ENCODE measurements around the gene FHAD1.

Gene FHAD1

DNA sequence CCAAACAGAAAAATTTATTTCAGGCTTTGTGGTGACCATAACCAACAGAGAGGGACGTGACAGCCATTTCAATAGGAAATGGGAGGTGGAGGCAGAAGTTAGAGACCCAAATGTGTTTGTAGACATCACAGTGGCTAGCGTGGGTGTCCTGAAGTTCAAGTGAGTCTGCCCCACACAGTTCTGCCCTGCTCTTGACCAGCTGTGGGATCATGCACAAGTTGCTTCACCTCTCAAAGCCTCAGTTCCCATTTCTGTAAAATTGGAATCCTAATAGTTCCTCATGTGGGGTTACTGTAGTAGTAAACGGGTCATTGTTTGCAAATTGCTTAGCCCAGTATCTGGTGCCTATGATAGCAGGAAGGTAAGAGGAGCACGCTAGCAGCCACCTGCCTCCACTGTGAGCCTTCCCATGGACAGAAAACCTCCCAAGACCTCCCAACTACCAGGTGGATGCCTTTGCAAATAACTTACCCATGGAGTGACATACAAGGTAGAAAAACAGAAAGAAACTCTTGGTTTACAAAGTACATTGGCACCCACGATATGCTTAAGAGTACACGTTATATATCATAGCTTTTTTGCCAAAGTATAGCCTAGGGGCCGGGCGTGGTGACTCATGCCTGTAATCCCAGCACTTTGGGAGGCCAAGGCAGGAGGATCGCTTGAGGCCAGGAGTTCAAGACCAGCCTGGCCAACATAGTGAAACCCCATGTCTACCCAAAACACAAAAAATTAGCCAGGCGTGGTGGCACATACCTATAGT lies 29.1 kb downstream of the FHAD1 start:
- H3K4me1 ChIP-seq (ENCODE audit: control insufficient read depth, insufficient read depth, low read length), result no peaks in the 10 kb centered on the region
- no peak overlapping the region for H3K4me3 ChIP-seq (ENCODE audit: insufficient read depth, low read depth, low read length)
- no peaks in the 10 kb centered on the region for H3K27me3 ChIP-seq (ENCODE audit: control insufficient read depth, insufficient read depth, low read length, poor library complexity, severe bottlenecking)
- WGBS, 2 experiments, result 92 to 93% methylated on average over 10 of the region's 10 CpGs
- no peaks in the 10 kb centered on the region for H3K36me3 ChIP-seq (ENCODE audit: control insufficient read depth, insufficient read depth, low read length)
- no peak overlapping the region for H3K27ac ChIP-seq (ENCODE audit: insufficient read depth, low read depth, low read length, poor library complexity, severe bottlenecking)
- H3K9me3 ChIP-seq (ENCODE audit: control insufficient read depth, low read length), result no peaks in the 10 kb centered on the region

- no peaks in the 10 kb centered on the region for H3K9me3 ChIP-seq (ENCODE audit: control insufficient read depth, low read length)
- 93 to 95% methylated on average over 11 of the region's 11 CpGs for WGBS, 2 experiments
Observed at GRCh38 chr1:15276691-15277446, 29.8 kb downstream of the FHAD1 start.

DNA sequence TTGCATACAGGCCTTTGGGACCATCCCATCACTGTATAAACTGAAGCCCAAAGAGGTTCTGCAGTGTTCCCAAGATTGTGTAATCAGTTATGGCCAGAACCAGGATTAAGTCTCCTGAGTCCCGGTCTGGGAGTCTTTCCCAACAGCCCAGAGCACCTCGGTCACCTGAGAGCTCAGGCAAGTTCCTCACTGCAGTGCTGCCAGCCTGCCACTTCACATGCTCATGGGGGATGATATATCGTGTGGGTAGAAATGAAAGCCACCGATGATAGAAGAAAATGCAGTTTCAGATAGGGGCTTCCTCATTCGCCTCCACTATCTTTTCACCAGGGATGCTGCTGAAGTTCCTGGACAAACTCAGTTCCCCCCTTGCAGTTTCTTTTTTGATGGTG lies 30.4 kb downstream of the FHAD1 start:
- H3K9me3 ChIP-seq (ENCODE audit: control insufficient read depth, low read length), result no peaks in the 10 kb centered on the region
- no peaks in the 10 kb centered on the region for H3K27me3 ChIP-seq (ENCODE audit: control insufficient read depth, insufficient read depth, low read length, poor library complexity, severe bottlenecking)
- H3K4me3 ChIP-seq (ENCODE audit: insufficient read depth, low read depth, low read length), result no peak overlapping the region
- 95 to 97% methylated on average over 5 of the region's 5 CpGs for WGBS, 2 experiments
- H3K36me3 ChIP-seq (ENCODE audit: control insufficient read depth, insufficient read depth, low read length), result no peaks in the 10 kb centered on the region
- H3K27ac ChIP-seq (ENCODE audit: insufficient read depth, low read depth, low read length, poor library complexity, severe bottlenecking), result no peak overlapping the region
- no peaks in the 10 kb centered on the region for H3K4me1 ChIP-seq (ENCODE audit: control insufficient read depth, insufficient read depth, low read length)

More at GRCh38 chr1:15276691-15277446, 29.8 kb downstream of the FHAD1 start:
- Histone ChIP-seq H3K4me1 (ENCODE audit: control insufficient read depth, insufficient read depth, low read length) (no peaks in the 10 kb centered on the region), H3K36me3 (ENCODE audit: control insufficient read depth, insufficient read depth, low read length) (no peaks in the 10 kb centered on the region), H3K27ac (ENCODE audit: insufficient read depth, low read depth, low read length, poor library complexity, severe bottlenecking) (no peak overlapping the region), H3K27me3 (ENCODE audit: control insufficient read depth, insufficient read depth, low read length, poor library complexity, severe bottlenecking) (no peaks in the 10 kb centered on the region), H3K4me3 (ENCODE audit: insufficient read depth, low read depth, low read length) (no peak overlapping the region)

DNA sequence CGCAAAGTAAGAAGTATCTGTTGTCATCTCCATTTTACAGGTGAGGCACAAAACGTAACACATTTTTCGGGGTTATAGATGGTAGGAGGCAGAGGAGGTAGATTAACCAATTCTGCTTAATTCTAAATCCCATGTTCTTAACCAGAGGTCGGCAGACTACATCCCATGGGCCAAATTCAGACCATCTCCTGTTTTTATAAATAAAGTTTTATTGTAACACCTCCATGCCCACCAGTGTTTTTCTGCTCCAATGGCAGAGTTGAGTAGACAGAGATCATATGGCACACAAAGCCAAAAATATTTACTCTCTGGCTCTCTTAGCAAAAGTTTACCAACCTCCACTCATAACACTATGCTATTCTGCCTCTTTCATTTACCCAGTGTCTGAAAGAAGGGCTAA lies 30.9 kb downstream of the FHAD1 start:
- Histone ChIP-seq H3K4me3 (ENCODE audit: insufficient read depth, low read depth, low read length) (no peak overlapping the region), H3K4me1 (ENCODE audit: control insufficient read depth, insufficient read depth, low read length) (no peaks in the 10 kb centered on the region), H3K9me3 (ENCODE audit: control insufficient read depth, low read length) (no peaks in the 10 kb centered on the region), H3K27ac (ENCODE audit: insufficient read depth, low read depth, low read length, poor library complexity, severe bottlenecking) (no peak overlapping the region), H3K36me3 (ENCODE audit: control insufficient read depth, insufficient read depth, low read length) (no peaks in the 10 kb centered on the region), H3K27me3 (ENCODE audit: control insufficient read depth, insufficient read depth, low read length, poor library complexity, severe bottlenecking) (no peaks in the 10 kb centered on the region)
- WGBS, 2 experiments, result 96 to 100% methylated on average over 3 to 4 of the region's 4 CpGs

DNA sequence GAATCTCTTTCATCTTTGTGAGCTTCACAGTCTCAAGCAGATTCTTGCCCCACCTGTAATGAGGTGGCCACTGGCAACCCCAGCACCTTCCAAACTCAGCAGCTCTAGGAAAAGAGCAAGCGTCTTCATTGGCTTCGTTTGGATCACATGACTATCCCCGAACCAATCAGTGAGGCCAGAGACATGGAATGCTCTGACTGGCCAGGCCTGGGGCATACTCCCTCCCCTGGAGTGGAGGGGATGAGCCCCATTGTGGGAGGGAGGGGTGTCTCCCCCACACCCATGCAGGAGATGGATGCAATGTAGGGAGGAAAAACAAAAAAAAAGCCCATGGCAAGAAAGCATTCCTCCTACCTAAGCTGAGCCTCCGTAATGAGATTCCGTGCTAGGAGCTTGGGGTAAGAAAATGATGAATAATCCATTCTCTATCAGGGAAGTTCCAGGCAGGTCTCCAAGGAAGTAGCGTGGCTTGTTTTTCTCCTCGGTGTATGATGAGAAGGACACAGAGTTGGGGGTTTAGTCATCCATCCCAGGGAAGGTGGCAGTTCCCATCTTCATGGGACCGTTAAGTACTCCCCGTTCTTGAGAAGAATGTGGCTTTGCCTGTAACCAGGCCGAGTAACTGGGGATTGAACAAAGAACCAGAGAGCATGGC lies 32.7 kb downstream of the FHAD1 start:
- WGBS, 2 experiments, result 93 to 94% methylated on average over 10 of the region's 10 CpGs
- H3K27me3 ChIP-seq (ENCODE audit: control insufficient read depth, insufficient read depth, low read length, poor library complexity, severe bottlenecking), result no peaks in the 10 kb centered on the region
- no peak overlapping the region for H3K4me3 ChIP-seq (ENCODE audit: insufficient read depth, low read depth, low read length)
- no peaks in the 10 kb centered on the region for H3K9me3 ChIP-seq (ENCODE audit: control insufficient read depth, low read length)
- H3K36me3 ChIP-seq (ENCODE audit: control insufficient read depth, insufficient read depth, low read length), result no peaks in the 10 kb centered on the region
- no peaks in the 10 kb centered on the region for H3K4me1 ChIP-seq (ENCODE audit: control insufficient read depth, insufficient read depth, low read length)
- H3K27ac ChIP-seq (ENCODE audit: insufficient read depth, low read depth, low read length, poor library complexity, severe bottlenecking), result no peak overlapping the region

GRCh38 chr1:15280416-15280815 lies 33.4 kb downstream of the FHAD1 start:
- Histone ChIP-seq H3K9me3 (ENCODE audit: control insufficient read depth, low read length) (no peaks in the 10 kb centered on the region), H3K36me3 (ENCODE audit: control insufficient read depth, insufficient read depth, low read length) (no peaks in the 10 kb centered on the region), H3K4me3 (ENCODE audit: insufficient read depth, low read depth, low read length) (no peak overlapping the region), H3K4me1 (ENCODE audit: control insufficient read depth, insufficient read depth, low read length) (no peaks in the 10 kb centered on the region), H3K27ac (ENCODE audit: insufficient read depth, low read depth, low read length, poor library complexity, severe bottlenecking) (no peak overlapping the region), H3K27me3 (ENCODE audit: control insufficient read depth, insufficient read depth, low read length, poor library complexity, severe bottlenecking) (no peaks in the 10 kb centered on the region)
- 92% methylated on average over 10 of the region's 10 CpGs for WGBS, 2 experiments

DNA sequence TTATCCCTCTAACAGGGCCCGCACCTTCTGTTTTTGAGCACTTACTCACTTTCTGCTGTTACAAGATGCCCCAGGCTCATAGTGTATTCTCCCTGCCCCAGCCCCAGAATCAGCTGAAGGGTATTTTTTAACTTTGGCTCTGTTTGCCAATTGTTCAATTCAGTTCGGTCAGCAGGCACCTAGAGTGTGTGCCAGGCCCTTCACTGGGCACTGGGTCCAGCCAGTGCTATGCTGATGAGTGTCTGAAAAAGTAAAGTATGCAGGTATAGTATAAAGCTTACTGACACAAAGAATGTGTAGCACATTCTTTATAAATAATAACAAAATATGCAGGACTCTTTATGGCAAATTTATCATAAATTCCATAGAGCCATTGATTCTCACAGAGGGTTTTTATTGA lies 35.0 kb downstream of the FHAD1 start:
- Histone ChIP-seq H3K27me3 (ENCODE audit: control insufficient read depth, insufficient read depth, low read length, poor library complexity, severe bottlenecking) (no peaks in the 10 kb centered on the region), H3K4me3 (ENCODE audit: insufficient read depth, low read depth, low read length) (no peak overlapping the region), H3K27ac (ENCODE audit: insufficient read depth, low read depth, low read length, poor library complexity, severe bottlenecking) (no peak overlapping the region), H3K4me1 (ENCODE audit: control insufficient read depth, insufficient read depth, low read length) (no peaks in the 10 kb centered on the region), H3K36me3 (ENCODE audit: control insufficient read depth, insufficient read depth, low read length) (no peaks in the 10 kb centered on the region), H3K9me3 (ENCODE audit: control insufficient read depth, low read length) (no peaks in the 10 kb centered on the region)
- 94 to 98% methylated on average over 2 of the region's 2 CpGs for WGBS, 2 experiments

GRCh38 chr1:15282810-15283474 lies 35.9 kb downstream of the FHAD1 start:
- Histone ChIP-seq H3K27me3 (ENCODE audit: control insufficient read depth, insufficient read depth, low read length, poor library complexity, severe bottlenecking) (no peaks in the 10 kb centered on the region), H3K36me3 (ENCODE audit: control insufficient read depth, insufficient read depth, low read length) (no peaks in the 10 kb centered on the region), H3K27ac (ENCODE audit: insufficient read depth, low read depth, low read length, poor library complexity, severe bottlenecking) (no peak overlapping the region), H3K4me3 (ENCODE audit: insufficient read depth, low read depth, low read length) (no peak overlapping the region), H3K9me3 (ENCODE audit: control insufficient read depth, low read length) (no peaks in the 10 kb centered on the region), H3K4me1 (ENCODE audit: control insufficient read depth, insufficient read depth, low read length) (no peaks in the 10 kb centered on the region)
- 91 to 94% methylated on average over 6 of the region's 7 CpGs for WGBS, 2 experiments

DNA sequence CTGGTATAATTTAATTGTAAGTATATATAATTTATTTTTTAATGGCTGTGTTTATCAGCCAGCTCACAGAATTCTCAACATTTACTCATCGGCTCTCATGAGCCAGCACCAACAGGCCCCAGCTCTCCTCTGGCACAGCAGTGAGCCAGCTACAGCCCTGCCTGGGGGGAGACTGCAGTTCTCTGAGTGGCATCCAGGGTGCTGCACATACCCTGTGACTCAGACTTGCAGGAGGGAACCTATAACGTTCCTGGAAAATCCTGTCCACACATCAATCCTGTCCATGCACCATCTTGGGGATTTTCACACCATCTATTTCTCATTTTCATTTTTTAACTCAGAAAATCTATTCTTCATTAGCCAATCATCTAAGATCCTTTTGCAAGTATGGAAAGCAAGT lies 36.5 kb downstream of the FHAD1 start:
- no peaks in the 10 kb centered on the region for H3K36me3 ChIP-seq (ENCODE audit: control insufficient read depth, insufficient read depth, low read length)
- no peak overlapping the region for H3K4me3 ChIP-seq (ENCODE audit: insufficient read depth, low read depth, low read length)
- WGBS, 2 experiments, result 89 to 91% methylated on average over 2 of the region's 2 CpGs
- no peaks in the 10 kb centered on the region for H3K9me3 ChIP-seq (ENCODE audit: control insufficient read depth, low read length)
- no peaks in the 10 kb centered on the region for H3K27me3 ChIP-seq (ENCODE audit: control insufficient read depth, insufficient read depth, low read length, poor library complexity, severe bottlenecking)
- H3K4me1 ChIP-seq (ENCODE audit: control insufficient read depth, insufficient read depth, low read length), result no peaks in the 10 kb centered on the region
- no peak overlapping the region for H3K27ac ChIP-seq (ENCODE audit: insufficient read depth, low read depth, low read length, poor library complexity, severe bottlenecking)

GRCh38 chr1:15286452-15286851 lies 39.4 kb downstream of the FHAD1 start:
- Histone ChIP-seq H3K27me3 (ENCODE audit: control insufficient read depth, insufficient read depth, low read length, poor library complexity, severe bottlenecking) (no peaks in the 10 kb centered on the region), H3K4me3 (ENCODE audit: insufficient read depth, low read depth, low read length) (no peak overlapping the region), H3K9me3 (ENCODE audit: control insufficient read depth, low read length) (no peaks in the 10 kb centered on the region), H3K36me3 (ENCODE audit: control insufficient read depth, insufficient read depth, low read length) (no peaks in the 10 kb centered on the region), H3K4me1 (ENCODE audit: control insufficient read depth, insufficient read depth, low read length) (no peaks in the 10 kb centered on the region), H3K27ac (ENCODE audit: insufficient read depth, low read depth, low read length, poor library complexity, severe bottlenecking) (no peak overlapping the region)
- 90% methylated on average over 4 of the region's 4 CpGs for WGBS, 2 experiments
